RWPE2 (cell line): ENCODE measurements around the gene DLL1.
"Not testable (repeated sequence)": the region's sequence is repeated elsewhere in the genome, so short reads cannot be mapped to it uniquely, and the experiment has no call there.

ENCODE experiments used
- ATAC-seq: fragments of 200-7000 bp; cut with Tn5 transposase; 3 replicates; pipeline ENCODE4 v1.9.1; 2021; ENCODE audit warnings: low read depth
- DNase-seq: peaks from one replicate; pipeline ENCODE4 v3.0.0-alpha.2; 2020; ENCODE audit warnings: low spot score
- H3K27ac ChIP-seq: fragments of 450-650 bp; 2 replicates; pipeline ENCODE4 v1.5.1; 2017; ENCODE audit warnings: mild to moderate bottlenecking; ENCODE audit not compliant: poor library complexity, severe bottlenecking
- H3K27me3 ChIP-seq: fragments of 250-450 bp; sonication (Bioruptor Pico); 2 replicates; pipeline ENCODE4 v1.5.1; 2021; ENCODE audit warnings: mild to moderate bottlenecking, moderate library complexity; ENCODE audit not compliant: insufficient read depth, poor library complexity, severe bottlenecking
- H3K36me3 ChIP-seq: fragments of 250-450 bp; sonication (Bioruptor Pico); 2 replicates; pipeline ENCODE4 v1.5.1; 2020; ENCODE audit warnings: low read depth, mild to moderate bottlenecking, moderate library complexity
- H3K4me1 ChIP-seq: fragments of 250-450 bp; sonication (Bioruptor Pico); 2 replicates; pipeline ENCODE4 v1.5.1; 2021; ENCODE audit warnings: mild to moderate bottlenecking, moderate library complexity; ENCODE audit not compliant: insufficient read depth, poor library complexity, severe bottlenecking
- H3K4me3 ChIP-seq: fragments of 250-450 bp; sonication (Bioruptor Pico); 2 replicates; pipeline ENCODE4 v1.5.1; 2021; ENCODE audit warnings: mild to moderate bottlenecking, moderate library complexity; ENCODE audit not compliant: severe bottlenecking
- H3K9me3 ChIP-seq: fragments of 250-450 bp; sonication (Bioruptor Pico); 2 replicates; pipeline ENCODE4 v1.5.1; 2021; ENCODE audit warnings: mild to moderate bottlenecking, moderate library complexity; ENCODE audit not compliant: severe bottlenecking
- TF ChIP-seq, protein P1 (sequence below): fragments of 450-650 bp; IDR thresholded peaks from one replicate; pipeline ENCODE4 v1.5.1; 2017; ENCODE audit warnings: mild to moderate bottlenecking, moderate library complexity; ENCODE audit not compliant: poor library complexity, severe bottlenecking

DLL1 gene, protein sequence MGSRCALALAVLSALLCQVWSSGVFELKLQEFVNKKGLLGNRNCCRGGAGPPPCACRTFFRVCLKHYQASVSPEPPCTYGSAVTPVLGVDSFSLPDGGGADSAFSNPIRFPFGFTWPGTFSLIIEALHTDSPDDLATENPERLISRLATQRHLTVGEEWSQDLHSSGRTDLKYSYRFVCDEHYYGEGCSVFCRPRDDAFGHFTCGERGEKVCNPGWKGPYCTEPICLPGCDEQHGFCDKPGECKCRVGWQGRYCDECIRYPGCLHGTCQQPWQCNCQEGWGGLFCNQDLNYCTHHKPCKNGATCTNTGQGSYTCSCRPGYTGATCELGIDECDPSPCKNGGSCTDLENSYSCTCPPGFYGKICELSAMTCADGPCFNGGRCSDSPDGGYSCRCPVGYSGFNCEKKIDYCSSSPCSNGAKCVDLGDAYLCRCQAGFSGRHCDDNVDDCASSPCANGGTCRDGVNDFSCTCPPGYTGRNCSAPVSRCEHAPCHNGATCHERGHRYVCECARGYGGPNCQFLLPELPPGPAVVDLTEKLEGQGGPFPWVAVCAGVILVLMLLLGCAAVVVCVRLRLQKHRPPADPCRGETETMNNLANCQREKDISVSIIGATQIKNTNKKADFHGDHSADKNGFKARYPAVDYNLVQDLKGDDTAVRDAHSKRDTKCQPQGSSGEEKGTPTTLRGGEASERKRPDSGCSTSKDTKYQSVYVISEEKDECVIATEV

GRCh38 chr6:170290296-170291128 lies at the start of gene DLL1:
DLL1 (minus strand) TSS chr6:170291078; CDS start chr6:170290139, 939 bp downstream.
- peaks cover 26% of the 10 kb centered on the region for H3K36me3 ChIP-seq
- DNase-seq (no peak), ATAC-seq (peak; percentile 53)
- H3K4me3 ChIP-seq, result peak within 1 kb of the TSS; percentile 45
- TF ChIP-seq, protein P1, sequence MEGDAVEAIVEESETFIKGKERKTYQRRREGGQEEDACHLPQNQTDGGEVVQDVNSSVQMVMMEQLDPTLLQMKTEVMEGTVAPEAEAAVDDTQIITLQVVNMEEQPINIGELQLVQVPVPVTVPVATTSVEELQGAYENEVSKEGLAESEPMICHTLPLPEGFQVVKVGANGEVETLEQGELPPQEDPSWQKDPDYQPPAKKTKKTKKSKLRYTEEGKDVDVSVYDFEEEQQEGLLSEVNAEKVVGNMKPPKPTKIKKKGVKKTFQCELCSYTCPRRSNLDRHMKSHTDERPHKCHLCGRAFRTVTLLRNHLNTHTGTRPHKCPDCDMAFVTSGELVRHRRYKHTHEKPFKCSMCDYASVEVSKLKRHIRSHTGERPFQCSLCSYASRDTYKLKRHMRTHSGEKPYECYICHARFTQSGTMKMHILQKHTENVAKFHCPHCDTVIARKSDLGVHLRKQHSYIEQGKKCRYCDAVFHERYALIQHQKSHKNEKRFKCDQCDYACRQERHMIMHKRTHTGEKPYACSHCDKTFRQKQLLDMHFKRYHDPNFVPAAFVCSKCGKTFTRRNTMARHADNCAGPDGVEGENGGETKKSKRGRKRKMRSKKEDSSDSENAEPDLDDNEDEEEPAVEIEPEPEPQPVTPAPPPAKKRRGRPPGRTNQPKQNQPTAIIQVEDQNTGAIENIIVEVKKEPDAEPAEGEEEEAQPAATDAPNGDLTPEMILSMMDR, result no peak
- H3K27ac ChIP-seq, result peak within 1 kb of the TSS; percentile 25
- peaks cover 6% of the 10 kb centered on the region for H3K27me3 ChIP-seq
- H3K4me1 ChIP-seq, result peaks cover 4% of the 10 kb centered on the region
- H3K9me3 ChIP-seq, result no peaks in the 10 kb centered on the region

DNA sequence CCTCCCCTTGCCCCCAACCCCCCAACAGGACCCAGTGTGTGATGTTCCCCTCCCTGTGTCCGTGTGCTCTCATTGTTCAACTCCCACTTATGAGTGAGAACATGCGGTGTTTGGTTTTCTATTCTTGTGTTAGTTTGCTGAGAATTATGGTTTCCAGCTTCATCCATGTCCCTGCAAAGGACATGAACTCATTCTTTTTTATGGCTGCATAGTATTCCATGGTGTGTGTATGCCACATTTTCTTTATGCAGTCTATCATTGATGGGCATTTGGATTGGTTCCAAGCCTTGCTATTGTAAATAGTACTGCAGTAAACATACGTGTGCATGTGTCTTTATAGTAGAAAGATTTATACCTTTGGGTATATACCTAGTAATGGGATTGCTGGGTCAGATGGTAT lies 44.3 kb upstream of the DLL1 start:
- not testable (repeated sequence) for H3K4me3 ChIP-seq, ATAC-seq, H3K27ac ChIP-seq, H3K4me1 ChIP-seq, H3K9me3 ChIP-seq, H3K27me3 ChIP-seq, DNase-seq
- peaks cover 36% of the 10 kb centered on the region for H3K36me3 ChIP-seq

DNA sequence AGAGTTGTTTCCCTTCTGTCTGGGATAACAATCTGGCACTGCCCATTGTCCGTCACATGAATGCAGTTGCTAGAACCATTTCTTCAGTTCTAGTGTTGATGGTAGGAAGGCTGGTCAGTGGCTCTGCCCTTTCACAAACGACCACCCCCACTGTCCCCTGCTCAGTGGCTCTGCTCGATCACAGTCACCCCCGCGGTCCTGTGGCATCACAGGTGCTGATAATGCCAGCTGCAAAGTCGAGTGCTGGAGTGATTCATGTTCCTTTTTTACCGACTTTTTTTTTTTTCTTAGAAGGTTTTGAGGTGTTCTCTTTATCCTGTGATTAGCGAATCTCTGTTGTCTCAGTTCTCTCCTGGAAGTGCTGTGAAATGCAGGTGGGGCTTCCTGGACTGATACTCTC lies 38.4 kb upstream of the DLL1 start:
- no peak overlapping the region for H3K27ac ChIP-seq
- no peak for DNase-seq
- TF ChIP-seq, protein P1, result no peak
- ATAC-seq, result no peak
- H3K36me3 ChIP-seq, result peaks cover 56% of the 10 kb centered on the region
- no peaks in the 10 kb centered on the region for H3K9me3 ChIP-seq
- no peaks in the 10 kb centered on the region for H3K27me3 ChIP-seq
- no peak overlapping the region for H3K4me3 ChIP-seq
- H3K4me1 ChIP-seq, result no peaks in the 10 kb centered on the region

GRCh38 chr6:170317718-170318117 lies 26.8 kb upstream of the DLL1 start:
- H3K27me3 ChIP-seq, result no peaks in the 10 kb centered on the region
- no peaks in the 10 kb centered on the region for H3K9me3 ChIP-seq
- no peak overlapping the region for H3K27ac ChIP-seq
- H3K36me3 ChIP-seq, result peaks cover 33% of the 10 kb centered on the region
- TF ChIP-seq, protein P1, result no peak
- no peak for DNase-seq
- no peaks in the 10 kb centered on the region for H3K4me1 ChIP-seq
- no peak overlapping the region for H3K4me3 ChIP-seq
- ATAC-seq, result no peak

- Histone ChIP-seq H3K4me1 (no peaks in the 10 kb centered on the region), H3K4me3 (no peak overlapping the region), H3K36me3 (peaks cover 33% of the 10 kb centered on the region), H3K27ac (no peak overlapping the region), H3K27me3 (no peaks in the 10 kb centered on the region), H3K9me3 (no peaks in the 10 kb centered on the region)
- DNase-seq (no peak), ATAC-seq (no peak)
- TF ChIP-seq, protein P1, result no peak
Observed at GRCh38 chr6:170317076-170317475, 26.2 kb upstream of the DLL1 start.
